Esophagus squamous epithelium (tissue), 5 donors: ENCODE measurements around the gene BICD2. TPM values are rescaled to one million over a fixed set of nuclear protein-coding genes. Genes with fewer than 3 reads are reported as not detected.

Experiments used
- DNase-seq: peaks from one replicate; lab custom pipeline; 2025; lab: John Stamatoyannopoulos, UW
- H3K27ac ChIP-seq, 4 donors: fragments of 200-600 bp; sonication (generic); one replicate each; pipeline ENCODE4 v1.5.1; 2016 to 2019; ENCODE audit warnings: mild to moderate bottlenecking in 1 of 4
- H3K27me3 ChIP-seq, 4 donors: fragments of 200-600 bp; sonication (generic); 1 replicate in 3 of 4; 2 replicates in 1 of 4; pipeline versions ENCODE4 v1.5.1 to v1.6.0; 2017 to 2021; ENCODE audit warnings: antibody characterized with exemption in 1 of 4
- H3K36me3 ChIP-seq, 3 donors: fragments of 200-600 bp; sonication (generic); one replicate each; pipeline ENCODE4 v1.5.1; 2016 to 2019
- H3K4me1 ChIP-seq, 3 donors: fragments of 200-600 bp; sonication (generic); one replicate each; pipeline ENCODE4 v1.5.1; 2017 to 2019
- H3K4me3 ChIP-seq, 4 donors: fragments of 200-600 bp; sonication (generic); 1 replicate in 3 of 4; 2 replicates in 1 of 4; pipeline ENCODE4 v1.5.1; 2016 to 2019; ENCODE audit warnings: mild to moderate bottlenecking in 2 of 4, moderate library complexity in 1 of 4
- H3K9me3 ChIP-seq, 3 donors: fragments of 200-600 bp; sonication (generic); one replicate each; pipeline ENCODE4 v1.5.1; 2016 to 2019
- POLR2A ChIP-seq, 4 donors: fragments of 450-650 bp; IDR thresholded peaks; one replicate each; pipeline ENCODE4 v1.6.1; 2017; ENCODE audit warnings: antibody characterized with exemption in 4 of 4, mild to moderate bottlenecking in 4 of 4, moderate library complexity in 3 of 4
- WGBS, 2 donors: methylation state at CpG; one replicate each; pipeline ENCODE4 v1.1.5; 2018; 5-methylcytosine and 5-hydroxymethylcytosine counted together
- intact Hi-C: fragments of 100-400 bp; cut with DNase I; formaldehyde crosslinking; loops from one replicate; pipeline ENCODE4 v1.15.0; 2022
- total RNA-seq, 4 donors: library from RNA; depleted of rRNA; stranded (reverse); fragments of >200 nt; gene quantifications; one replicate each; pipeline ENCODE4 v1.1.0, GENCODE V29; 2016
- TF ChIP-seq, protein P1 (sequence below), 6 experiments: fragments of 450-650 bp in 4 of 6; fragments of 200-600 bp in 2 of 6; sonication (generic) in 2 of 6; IDR thresholded peaks; one replicate each; pipeline ENCODE4 v1.5.1; 2016 to 2019; ENCODE audit warnings: antibody characterized with exemption in 6 of 6, mild to moderate bottlenecking in 4 of 6, moderate library complexity in 4 of 6
- donor health status: DM: yes; HTN: yes; CAD: no.

Gene BICD2
- total RNA-seq, 4 donors from 2014 or later, result 81.7 to 116 (median 91.1) TPM

DNA sequence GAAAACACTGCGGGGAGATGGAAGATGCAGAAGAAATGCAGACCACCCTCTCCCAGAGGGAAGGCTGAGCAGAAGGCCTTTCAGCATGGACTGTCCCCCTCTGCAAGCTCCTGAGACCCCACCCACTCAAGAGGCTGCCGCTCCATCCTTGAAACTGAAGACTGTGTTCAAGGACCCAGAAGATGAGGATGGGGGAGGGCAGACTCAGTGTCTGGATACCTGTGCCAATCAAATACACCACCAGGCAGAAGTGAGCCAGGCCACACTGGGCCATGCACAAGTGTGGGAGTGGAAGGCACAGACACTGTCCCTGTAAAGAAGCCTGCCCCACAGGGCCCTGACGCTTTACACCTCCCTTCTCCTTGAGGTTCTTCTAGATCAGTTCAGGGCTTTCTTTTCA is 54.7 kb downstream of the BICD2 start:
- TF ChIP-seq POLR2A (IDR thresholded peaks at IDR 0.05), result no peak
- TF ChIP-seq, protein P1, sequence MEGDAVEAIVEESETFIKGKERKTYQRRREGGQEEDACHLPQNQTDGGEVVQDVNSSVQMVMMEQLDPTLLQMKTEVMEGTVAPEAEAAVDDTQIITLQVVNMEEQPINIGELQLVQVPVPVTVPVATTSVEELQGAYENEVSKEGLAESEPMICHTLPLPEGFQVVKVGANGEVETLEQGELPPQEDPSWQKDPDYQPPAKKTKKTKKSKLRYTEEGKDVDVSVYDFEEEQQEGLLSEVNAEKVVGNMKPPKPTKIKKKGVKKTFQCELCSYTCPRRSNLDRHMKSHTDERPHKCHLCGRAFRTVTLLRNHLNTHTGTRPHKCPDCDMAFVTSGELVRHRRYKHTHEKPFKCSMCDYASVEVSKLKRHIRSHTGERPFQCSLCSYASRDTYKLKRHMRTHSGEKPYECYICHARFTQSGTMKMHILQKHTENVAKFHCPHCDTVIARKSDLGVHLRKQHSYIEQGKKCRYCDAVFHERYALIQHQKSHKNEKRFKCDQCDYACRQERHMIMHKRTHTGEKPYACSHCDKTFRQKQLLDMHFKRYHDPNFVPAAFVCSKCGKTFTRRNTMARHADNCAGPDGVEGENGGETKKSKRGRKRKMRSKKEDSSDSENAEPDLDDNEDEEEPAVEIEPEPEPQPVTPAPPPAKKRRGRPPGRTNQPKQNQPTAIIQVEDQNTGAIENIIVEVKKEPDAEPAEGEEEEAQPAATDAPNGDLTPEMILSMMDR (IDR thresholded peaks at IDR 0.05), result no peak
- Histone ChIP-seq H3K9me3 (no peaks in the 10 kb centered on the region), H3K4me3 (no peak overlapping the region), H3K27me3 (no peaks in the 10 kb centered on the region), H3K4me1 (peaks cover 24 to 77% (median 33%) of the 10 kb centered on the region in 3 donors), H3K36me3 (peaks cover 24 to 57% (median 27%) of the 10 kb centered on the region in 3 donors), H3K27ac (peak overlapping the region; percentile 77 to 90 (median 84))
- WGBS, 2 donors, result 52 to 71% methylated on average over 2 to 3 of the region's 3 CpGs
- DNase-seq, result no peak
- intact Hi-C loops, result no loop called here

DNA sequence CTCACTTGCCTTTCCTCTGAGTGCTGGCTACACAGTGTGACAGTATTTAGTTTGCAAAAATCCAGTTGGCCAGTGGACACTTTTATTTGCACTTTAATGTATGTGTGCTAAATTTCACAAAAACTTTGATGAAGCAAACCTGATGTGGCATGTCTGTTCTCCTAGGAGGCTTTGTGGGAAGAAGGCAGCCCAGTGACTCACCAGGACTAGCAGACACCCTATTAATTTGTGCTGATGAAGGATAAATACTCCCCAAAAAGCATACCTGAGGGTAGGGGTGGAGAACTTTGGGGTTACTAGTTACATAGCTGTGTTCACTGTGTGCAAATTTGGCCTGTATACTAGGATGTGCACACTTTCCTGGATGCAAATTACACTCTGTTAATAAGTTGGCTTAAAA is 55.4 kb downstream of the BICD2 start:
- Histone ChIP-seq H3K27me3 (no peaks in the 10 kb centered on the region), H3K9me3 (no peaks in the 10 kb centered on the region), H3K36me3 (peaks cover 17 to 50% (median 19%) of the 10 kb centered on the region in 3 donors), H3K4me3 (no peak overlapping the region), H3K27ac (peak overlapping the region; percentile 77 to 90 (median 84)), H3K4me1 (peaks cover 20 to 70% (median 31%) of the 10 kb centered on the region in 3 donors)
- TF ChIP-seq, protein P1 (IDR thresholded peaks at IDR 0.05), result no peak
- no peak for TF ChIP-seq POLR2A (IDR thresholded peaks at IDR 0.05)
- intact Hi-C loops, result no loop called here
- DNase-seq, result no peak

GRCh38 chr9:92707530-92707929 is 57.1 kb downstream of the BICD2 start:
- no peak overlapping the region for H3K4me3 ChIP-seq
- no peaks in the 10 kb centered on the region for H3K27me3 ChIP-seq
- peaks cover 6 to 33% (median 8%) of the 10 kb centered on the region in 3 donors for H3K36me3 ChIP-seq
- H3K9me3 ChIP-seq, result no peaks in the 10 kb centered on the region
- peaks cover 20 to 64% (median 31%) of the 10 kb centered on the region in 3 donors for H3K4me1 ChIP-seq
- intact Hi-C loops, result no loop called here
- TF ChIP-seq, protein P1 (IDR thresholded peaks at IDR 0.05), result no peak
- DNase-seq, result no peak
- H3K27ac ChIP-seq, result peak overlapping the region; percentile 81 to 90 (median 84)

- no peak for TF ChIP-seq POLR2A (IDR thresholded peaks at IDR 0.05)
- TF ChIP-seq, protein P1 (IDR thresholded peaks at IDR 0.05), result peak in 5 of 6 experiments; percentile 44 to 86 (median 66)
- H3K9me3 ChIP-seq, result no peaks in the 10 kb centered on the region
- WGBS, 2 donors, result 46 to 63% methylated on average over 3 of the region's 3 CpGs
- peak overlapping the region; percentile 81 to 90 (median 84) for H3K27ac ChIP-seq
- H3K27me3 ChIP-seq, result no peaks in the 10 kb centered on the region
- no peak overlapping the region for H3K4me3 ChIP-seq
- peaks cover 20 to 56% (median 31%) of the 10 kb centered on the region in 3 donors for H3K4me1 ChIP-seq
- DNase-seq, result no peak
- H3K36me3 ChIP-seq, result peaks cover 0 to 22% (median 8%) of the 10 kb centered on the region in 3 donors
- intact Hi-C loops, result no loop called here
Observed at GRCh38 chr9:92706218-92706940, 58.3 kb downstream of the BICD2 start.

GRCh38 chr9:92704528-92704927 is 60.1 kb downstream of the BICD2 start:
- H3K27me3 ChIP-seq, result no peaks in the 10 kb centered on the region
- WGBS, 2 donors, result 78 to 80% methylated on average over 2 of the region's 2 CpGs
- H3K4me1 ChIP-seq, result peaks cover 12 to 37% (median 19%) of the 10 kb centered on the region in 3 donors
- no peak overlapping the region for H3K4me3 ChIP-seq
- peak overlapping the region in 3 of 4 donors; percentile 10 to 90 (median 85) for H3K27ac ChIP-seq
- intact Hi-C loops, result no loop called here
- DNase-seq, result no peak
- TF ChIP-seq, protein P1 (IDR thresholded peaks at IDR 0.05), result no peak
- TF ChIP-seq POLR2A (IDR thresholded peaks at IDR 0.05), result no peak
- no peaks in the 10 kb centered on the region for H3K9me3 ChIP-seq
- H3K36me3 ChIP-seq, result peaks cover 0 to 3% (median 0%) of the 10 kb centered on the region in 3 donors
